ENCODE measurements around the gene KIF26A. TPM values are rescaled to one million over a fixed set of nuclear protein-coding genes. Genes with fewer than 3 reads are reported as not detected.

Gene KIF26A
- total and polyA plus RNA-seq, 2 donors (not counting 1 experiment from before 2014, with no cell fraction given) = 0.15 TPM; not detected in 1

DNA sequence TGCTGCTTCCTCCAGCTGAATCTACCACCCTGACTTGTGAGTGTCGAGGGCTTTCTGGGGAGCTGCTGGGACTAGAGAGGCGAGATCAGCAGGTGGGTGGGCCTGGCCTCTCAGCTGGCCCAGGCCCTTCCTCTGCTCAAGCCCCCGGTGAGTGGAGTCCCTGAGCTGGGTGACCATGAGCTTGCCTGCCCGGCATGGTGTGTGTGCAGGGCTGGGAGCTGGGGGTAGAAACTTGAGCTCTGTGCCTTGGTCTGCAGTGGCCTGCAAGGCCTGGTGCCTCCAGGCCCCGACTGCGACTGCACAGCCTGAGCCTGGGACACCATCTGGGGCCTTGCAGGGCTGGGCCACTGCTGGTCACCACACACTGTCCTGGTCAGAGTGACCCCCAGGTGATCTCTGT is 67.4 kb downstream of the KIF26A start:
- Mint-ChIP-seq H3K9me3 (ENCODE audit: insufficient read depth) (no peaks in the 10 kb centered on the region), H3K27me3 (no peaks in the 10 kb centered on the region), H3K27ac (no peak overlapping the region), H3K4me1 (no peaks in the 10 kb centered on the region), H3K4me3 (no peak overlapping the region)
- no peak for TF ChIP-seq EZH2 (IDR thresholded peaks at IDR 0.05; ENCODE audit: borderline replicate concordance, insufficient read depth, low read depth, low read length, poor library complexity, severe bottlenecking)
- TF ChIP-seq, protein P1, sequence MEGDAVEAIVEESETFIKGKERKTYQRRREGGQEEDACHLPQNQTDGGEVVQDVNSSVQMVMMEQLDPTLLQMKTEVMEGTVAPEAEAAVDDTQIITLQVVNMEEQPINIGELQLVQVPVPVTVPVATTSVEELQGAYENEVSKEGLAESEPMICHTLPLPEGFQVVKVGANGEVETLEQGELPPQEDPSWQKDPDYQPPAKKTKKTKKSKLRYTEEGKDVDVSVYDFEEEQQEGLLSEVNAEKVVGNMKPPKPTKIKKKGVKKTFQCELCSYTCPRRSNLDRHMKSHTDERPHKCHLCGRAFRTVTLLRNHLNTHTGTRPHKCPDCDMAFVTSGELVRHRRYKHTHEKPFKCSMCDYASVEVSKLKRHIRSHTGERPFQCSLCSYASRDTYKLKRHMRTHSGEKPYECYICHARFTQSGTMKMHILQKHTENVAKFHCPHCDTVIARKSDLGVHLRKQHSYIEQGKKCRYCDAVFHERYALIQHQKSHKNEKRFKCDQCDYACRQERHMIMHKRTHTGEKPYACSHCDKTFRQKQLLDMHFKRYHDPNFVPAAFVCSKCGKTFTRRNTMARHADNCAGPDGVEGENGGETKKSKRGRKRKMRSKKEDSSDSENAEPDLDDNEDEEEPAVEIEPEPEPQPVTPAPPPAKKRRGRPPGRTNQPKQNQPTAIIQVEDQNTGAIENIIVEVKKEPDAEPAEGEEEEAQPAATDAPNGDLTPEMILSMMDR (IDR thresholded peaks at IDR 0.05) = no peak
- ChIA-PET POLR2A (no interaction called here), CTCF (no interaction called here)
- no peaks in the 10 kb centered on the region for H3K36me3 ChIP-seq (replicated peaks in 1 of 2; ENCODE audit: control extremely low read depth in 1 of 2, control insufficient read depth in 1 of 2, extremely low read depth in 1 of 2, insufficient read depth in 2 of 2, low read length in 1 of 2)
- H3K4me2 ChIP-seq (replicated peaks; ENCODE audit: low read depth, low read length, poor library complexity, severe bottlenecking) = no peak overlapping the region
- no peak overlapping the region for H3K4me3 ChIP-seq (ENCODE audit: control extremely low read depth in 1 of 5, extremely low read depth in 1 of 5, insufficient read depth in 1 of 5, low read depth in 2 of 5, low read length in 4 of 5)
- intact Hi-C loops (cut with micrococcal nuclease) = no loop called here
- no peak overlapping the region for H3K9ac ChIP-seq (ENCODE audit: low read length)
- peaks cover 0 to 7% (median 0%) of the 10 kb centered on the region in 4 experiments for H3K27me3 ChIP-seq (replicated peaks in 1 of 4; ENCODE audit: control extremely low read depth in 1 of 4, control insufficient read depth in 3 of 4, insufficient read depth in 4 of 4, low read length in 3 of 4)
- no peak overlapping the region for H2AFZ ChIP-seq (ENCODE audit: insufficient read depth, low read depth, low read length, poor library complexity, severe bottlenecking)
- peaks cover 0 to 11% (median 0%) of the 10 kb centered on the region in 3 donors for H3K9me3 ChIP-seq (ENCODE audit: control extremely low read depth in 1 of 3, control insufficient read depth in 2 of 3, insufficient read depth in 1 of 3, low read length in 2 of 3)
- H3K79me2 ChIP-seq (ENCODE audit: control insufficient read depth, insufficient read depth, low read length) = no peaks in the 10 kb centered on the region
- no peak for ATAC-seq (ENCODE audit: low read depth)
- H3K4me1 ChIP-seq (ENCODE audit: control insufficient read depth in 2 of 2, insufficient read depth in 2 of 2, low read length in 2 of 2) = no peaks in the 10 kb centered on the region
- WGBS (ENCODE audit: insufficient coverage) = 86% methylated on average over 6 of the region's 6 CpGs
- H3K27ac ChIP-seq (ENCODE audit: low read length in 2 of 2) = no peak overlapping the region
- no peaks in the 10 kb centered on the region for H4K20me1 ChIP-seq (ENCODE audit: control insufficient read depth, insufficient read depth, low read length, poor library complexity, severe bottlenecking)
- no peak for DNase-seq

DNA sequence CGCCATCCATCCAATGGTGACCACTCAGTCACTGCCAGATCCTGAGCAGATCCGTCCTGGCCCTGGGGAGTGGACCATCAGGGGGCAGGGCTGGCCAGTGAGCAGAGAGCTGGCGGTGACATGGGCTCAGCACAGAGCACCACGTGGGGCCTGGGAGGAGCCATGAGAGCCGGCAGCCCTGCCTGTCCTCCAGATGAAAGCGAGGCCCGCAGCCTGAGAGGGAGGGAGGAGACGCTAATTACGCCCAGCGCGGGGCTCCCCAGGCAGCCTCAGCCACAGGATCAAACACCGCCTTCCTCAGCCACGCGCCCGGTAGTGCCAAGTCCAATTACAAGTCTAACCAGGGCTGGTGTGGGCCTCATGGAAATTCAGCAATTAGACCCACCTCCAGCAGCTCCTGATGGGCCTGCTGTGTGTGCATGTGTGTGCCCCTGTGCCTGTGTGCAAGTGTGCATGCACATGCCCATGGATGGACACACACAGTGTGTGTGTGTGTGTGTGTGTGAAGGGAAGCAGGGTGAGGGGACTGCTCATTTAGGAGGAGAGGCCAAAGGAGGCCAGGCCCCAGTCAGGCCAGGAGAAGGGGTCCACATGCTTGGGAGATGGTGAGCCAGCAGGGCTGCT is 68.0 kb downstream of the KIF26A start:
- no peaks in the 10 kb centered on the region for H3K79me2 ChIP-seq (ENCODE audit: control insufficient read depth, insufficient read depth, low read length)
- H3K27ac ChIP-seq (ENCODE audit: low read length in 2 of 2) = no peak overlapping the region
- 67% methylated on average over 11 of the region's 15 CpGs for WGBS (ENCODE audit: insufficient coverage)
- no peaks in the 10 kb centered on the region for H3K4me1 ChIP-seq (ENCODE audit: control insufficient read depth in 2 of 2, insufficient read depth in 2 of 2, low read length in 2 of 2)
- intact Hi-C loops (cut with micrococcal nuclease) = no loop called here
- DNase-seq = no peak
- H3K4me3 Mint-ChIP-seq = no peak overlapping the region
- ATAC-seq (ENCODE audit: low read depth) = no peak
- H3K9me3 Mint-ChIP-seq (ENCODE audit: insufficient read depth) = no peaks in the 10 kb centered on the region
- H3K27me3 Mint-ChIP-seq = no peaks in the 10 kb centered on the region
- H3K27me3 ChIP-seq (replicated peaks in 1 of 4; ENCODE audit: control extremely low read depth in 1 of 4, control insufficient read depth in 3 of 4, insufficient read depth in 4 of 4, low read length in 3 of 4) = peaks cover 0 to 4% (median 0%) of the 10 kb centered on the region in 4 experiments
- H3K4me3 ChIP-seq (ENCODE audit: control extremely low read depth in 1 of 5, extremely low read depth in 1 of 5, insufficient read depth in 1 of 5, low read depth in 2 of 5, low read length in 4 of 5) = no peak overlapping the region
- H3K4me2 ChIP-seq (replicated peaks; ENCODE audit: low read depth, low read length, poor library complexity, severe bottlenecking) = no peak overlapping the region
- H2AFZ ChIP-seq (ENCODE audit: insufficient read depth, low read depth, low read length, poor library complexity, severe bottlenecking) = no peak overlapping the region
- H3K9me3 ChIP-seq (ENCODE audit: control extremely low read depth in 1 of 3, control insufficient read depth in 2 of 3, insufficient read depth in 1 of 3, low read length in 2 of 3) = peaks cover 0 to 11% (median 0%) of the 10 kb centered on the region in 3 donors
- ChIA-PET CTCF (no interaction called here), POLR2A (no interaction called here)
- TF ChIP-seq, protein P1 (IDR thresholded peaks at IDR 0.05) = no peak
- no peak for TF ChIP-seq EZH2 (IDR thresholded peaks at IDR 0.05; ENCODE audit: borderline replicate concordance, insufficient read depth, low read depth, low read length, poor library complexity, severe bottlenecking)
- no peak overlapping the region for H3K27ac Mint-ChIP-seq
- no peaks in the 10 kb centered on the region for H4K20me1 ChIP-seq (ENCODE audit: control insufficient read depth, insufficient read depth, low read length, poor library complexity, severe bottlenecking)
- H3K9ac ChIP-seq (ENCODE audit: low read length) = no peak overlapping the region
- no peaks in the 10 kb centered on the region for H3K36me3 ChIP-seq (replicated peaks in 1 of 2; ENCODE audit: control extremely low read depth in 1 of 2, control insufficient read depth in 1 of 2, extremely low read depth in 1 of 2, insufficient read depth in 2 of 2, low read length in 1 of 2)
- H3K4me1 Mint-ChIP-seq = no peaks in the 10 kb centered on the region
